Fibroblast of the aortic adventitia (primary cell): ENCODE measurements around the gene SEC22A. TPM values are rescaled to one million over a fixed set of nuclear protein-coding genes. Genes with fewer than 3 reads are reported as not detected.

Source experiments
- DNase-seq: peaks from one replicate; pipeline ENCODE4 v3.0.0-alpha.2; 2010; ENCODE audit warnings: low read depth
- H3K4me3 ChIP-seq: 2 replicates; pipeline ENCODE4 v1.5.1; 2011; ENCODE audit warnings: low read depth, mild to moderate bottlenecking, control low read depth, low read length, moderate library complexity
- total RNA-seq: library from RNA; depleted of rRNA; stranded (reverse); fragments of >200 nt; gene quantifications from 2 replicates; pipeline ENCODE4 v1.2.3, GENCODE V29; 2012; ENCODE audit warnings: low replicate concordance
- TF ChIP-seq, protein P1 (sequence below): IDR thresholded peaks from 2 replicates; pipeline ENCODE4 v1.5.1; 2011; ENCODE audit warnings: mild to moderate bottlenecking, low read length, control low read depth, inconsistent platforms; ENCODE audit not compliant: insufficient read depth

The SEC22A gene
- total RNA-seq, 1 donor, result 44.6 TPM

DNA sequence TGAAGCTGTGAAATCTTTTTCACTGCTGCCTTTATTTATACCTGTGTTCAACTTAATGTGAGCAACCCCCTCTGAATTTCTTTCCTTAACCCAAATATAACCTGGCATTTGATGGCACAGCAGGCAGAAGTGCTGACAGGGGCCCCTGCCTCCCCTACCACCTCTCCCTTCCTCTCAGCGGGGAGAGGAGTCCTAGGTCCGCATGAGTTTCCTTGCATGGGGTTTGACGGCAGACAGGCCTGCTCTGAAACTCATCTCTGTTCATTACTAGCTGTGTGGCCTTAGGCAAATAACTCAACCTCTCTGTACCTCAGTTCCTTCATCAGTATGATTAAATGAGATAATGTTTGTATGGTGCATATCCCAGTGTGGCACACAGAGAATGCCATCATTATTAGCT lies 79.7 kb downstream of the SEC22A start:
- DNase-seq, result no peak
- no peak overlapping the region for H3K4me3 ChIP-seq
- TF ChIP-seq, protein P1, sequence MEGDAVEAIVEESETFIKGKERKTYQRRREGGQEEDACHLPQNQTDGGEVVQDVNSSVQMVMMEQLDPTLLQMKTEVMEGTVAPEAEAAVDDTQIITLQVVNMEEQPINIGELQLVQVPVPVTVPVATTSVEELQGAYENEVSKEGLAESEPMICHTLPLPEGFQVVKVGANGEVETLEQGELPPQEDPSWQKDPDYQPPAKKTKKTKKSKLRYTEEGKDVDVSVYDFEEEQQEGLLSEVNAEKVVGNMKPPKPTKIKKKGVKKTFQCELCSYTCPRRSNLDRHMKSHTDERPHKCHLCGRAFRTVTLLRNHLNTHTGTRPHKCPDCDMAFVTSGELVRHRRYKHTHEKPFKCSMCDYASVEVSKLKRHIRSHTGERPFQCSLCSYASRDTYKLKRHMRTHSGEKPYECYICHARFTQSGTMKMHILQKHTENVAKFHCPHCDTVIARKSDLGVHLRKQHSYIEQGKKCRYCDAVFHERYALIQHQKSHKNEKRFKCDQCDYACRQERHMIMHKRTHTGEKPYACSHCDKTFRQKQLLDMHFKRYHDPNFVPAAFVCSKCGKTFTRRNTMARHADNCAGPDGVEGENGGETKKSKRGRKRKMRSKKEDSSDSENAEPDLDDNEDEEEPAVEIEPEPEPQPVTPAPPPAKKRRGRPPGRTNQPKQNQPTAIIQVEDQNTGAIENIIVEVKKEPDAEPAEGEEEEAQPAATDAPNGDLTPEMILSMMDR, result no peak

DNA sequence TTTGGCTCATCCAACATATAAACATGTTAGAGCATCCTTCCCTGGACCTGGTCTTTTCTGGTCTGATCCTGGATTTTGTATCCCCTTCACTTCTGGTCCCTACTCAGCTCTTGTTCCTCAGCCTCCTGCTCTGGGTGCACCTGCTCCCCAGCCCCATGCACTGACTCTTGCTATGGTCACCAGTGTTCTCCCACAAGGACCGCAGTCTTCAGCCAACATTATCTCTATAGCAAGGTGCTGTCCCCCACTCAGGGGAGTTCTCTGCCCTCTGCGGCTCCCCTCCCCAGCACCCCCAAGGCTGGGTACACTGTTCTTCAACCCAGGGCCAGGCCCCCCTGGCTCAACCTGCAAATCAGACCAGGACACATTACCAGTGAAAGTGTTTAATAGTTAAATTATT lies 80.2 kb downstream of the SEC22A start:
- no peak for DNase-seq
- TF ChIP-seq, protein P1, result no peak
- H3K4me3 ChIP-seq, result no peak overlapping the region

DNA sequence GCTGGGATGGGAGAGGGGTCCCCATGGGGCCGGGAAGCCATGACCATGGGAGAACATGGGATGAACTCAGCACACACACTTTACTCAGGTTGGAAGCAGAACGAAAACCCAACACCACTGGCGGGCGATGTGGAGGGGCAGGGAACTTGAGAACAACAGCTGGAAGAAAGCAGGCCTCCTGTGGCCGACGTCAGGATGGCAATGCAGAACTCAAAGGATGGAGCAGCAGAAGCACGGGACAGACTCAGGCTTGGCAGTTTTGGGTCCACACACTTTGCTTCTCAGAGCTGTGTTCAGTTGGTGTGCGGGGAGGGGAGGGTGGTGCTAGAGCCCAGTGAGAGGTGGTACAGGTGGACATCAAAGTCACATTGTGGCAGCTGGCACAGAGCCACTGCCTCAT lies 80.7 kb downstream of the SEC22A start:
- DNase-seq, result no peak
- TF ChIP-seq, protein P1, result no peak
- H3K4me3 ChIP-seq, result no peak overlapping the region

DNA sequence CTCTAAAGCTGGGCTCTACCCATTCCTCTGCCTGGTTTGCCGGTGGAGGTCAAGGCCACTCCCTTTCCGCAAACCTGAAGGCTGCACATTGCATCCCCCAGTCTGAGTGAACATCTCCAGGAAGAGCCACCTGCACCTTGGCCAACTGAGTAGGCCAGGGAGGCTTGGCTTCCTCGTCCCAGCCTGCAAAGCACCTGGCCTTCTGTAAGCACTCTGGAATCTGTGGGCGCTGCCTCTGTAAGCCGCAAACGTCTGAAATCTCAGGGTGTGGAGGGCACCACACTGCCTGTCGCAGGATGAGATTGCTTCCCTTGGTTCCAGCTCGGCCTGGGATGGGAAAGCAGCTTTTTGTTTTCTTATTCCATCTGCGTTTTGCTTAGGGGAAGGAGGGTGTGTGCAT lies 81.3 kb downstream of the SEC22A start:
- TF ChIP-seq, protein P1, result no peak
- no peak for DNase-seq
- no peak overlapping the region for H3K4me3 ChIP-seq

DNA sequence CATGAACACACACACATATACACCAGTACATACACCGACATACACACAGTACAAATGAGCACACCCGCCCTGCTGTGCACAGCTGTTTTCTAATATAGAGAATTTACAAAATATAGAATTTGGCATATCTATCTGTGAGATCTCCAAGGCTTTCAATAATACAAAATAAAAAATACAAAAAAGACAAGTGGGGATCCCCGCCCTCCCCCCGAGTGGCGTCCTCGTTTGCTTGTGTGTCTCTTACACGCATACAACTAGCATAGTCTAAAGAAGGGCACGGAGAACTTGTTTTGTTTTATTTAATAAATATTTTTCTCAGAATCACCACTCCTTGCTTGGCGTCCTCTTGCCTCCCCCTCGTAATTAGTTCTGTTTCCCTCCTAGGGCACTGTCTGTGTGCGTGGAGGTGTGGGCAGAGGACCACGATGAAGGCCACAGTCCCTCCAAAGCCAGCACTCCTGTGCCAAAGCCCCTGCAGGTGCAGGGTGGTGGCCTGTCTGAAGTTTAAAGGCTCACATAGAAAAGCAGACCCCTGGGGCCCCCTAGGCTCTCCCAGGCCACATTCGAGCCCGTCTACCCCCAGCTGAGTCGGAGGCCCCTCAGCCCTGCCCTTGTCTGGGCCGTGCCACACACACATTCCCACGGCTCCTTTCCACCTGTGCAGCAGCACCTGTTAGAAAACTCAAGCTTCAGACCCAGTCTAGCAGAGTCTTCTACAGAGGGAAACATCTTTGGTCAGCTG lies 82.1 kb downstream of the SEC22A start:
- TF ChIP-seq, protein P1, result no peak
- DNase-seq, result no peak
- H3K4me3 ChIP-seq, result no peak overlapping the region

DNA sequence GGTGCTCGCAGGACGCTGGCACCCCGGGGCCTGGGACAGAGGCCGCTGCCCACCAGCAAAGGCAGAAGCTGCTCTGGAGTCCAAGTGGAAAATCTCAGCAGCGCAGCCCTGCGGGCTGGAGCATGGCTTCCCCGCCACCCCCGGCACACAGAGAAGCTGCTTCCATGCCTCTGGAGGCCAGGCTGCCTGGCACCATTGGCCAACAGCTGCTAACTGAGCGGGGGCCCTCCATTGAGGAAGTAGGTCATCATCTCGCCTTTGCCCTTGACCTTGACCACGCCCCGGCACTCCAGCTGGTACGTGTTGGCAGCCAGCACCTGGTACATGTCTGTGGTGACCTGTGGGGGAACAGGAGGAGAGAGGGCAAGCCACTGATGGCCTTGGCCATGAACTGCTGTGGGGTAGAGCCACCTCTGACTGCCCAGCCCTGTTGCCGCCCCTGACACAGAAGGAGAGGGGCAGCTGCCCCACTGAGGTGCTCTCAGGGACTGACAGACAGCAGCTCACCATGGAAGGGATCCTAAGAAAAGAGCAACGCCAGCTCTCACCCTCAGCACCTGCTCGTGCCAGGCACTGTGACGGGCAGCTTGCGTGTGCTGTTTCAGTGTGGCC lies 82.8 kb downstream of the SEC22A start:
- DNase-seq, result no peak
- TF ChIP-seq, protein P1, result no peak

More for the DNA sequence above, 82.8 kb downstream of the SEC22A start:
- H3K4me3 ChIP-seq, result no peak overlapping the region
